HG03066 (cell line): Measurements from ENCODE around the gene FAF2.
"Not testable (repeated sequence)": the region's sequence is repeated elsewhere in the genome, so short reads cannot be mapped to it uniquely, and the experiment has no call there.

Experiments
- ATAC-seq: cut with Tn5 transposase; IDR thresholded peaks from one replicate; pipeline ENCODE4 v1.9.1; 2021; ENCODE audit warnings: low read depth; ENCODE audit not compliant: unreplicated experiment

The FAF2 gene

DNA sequence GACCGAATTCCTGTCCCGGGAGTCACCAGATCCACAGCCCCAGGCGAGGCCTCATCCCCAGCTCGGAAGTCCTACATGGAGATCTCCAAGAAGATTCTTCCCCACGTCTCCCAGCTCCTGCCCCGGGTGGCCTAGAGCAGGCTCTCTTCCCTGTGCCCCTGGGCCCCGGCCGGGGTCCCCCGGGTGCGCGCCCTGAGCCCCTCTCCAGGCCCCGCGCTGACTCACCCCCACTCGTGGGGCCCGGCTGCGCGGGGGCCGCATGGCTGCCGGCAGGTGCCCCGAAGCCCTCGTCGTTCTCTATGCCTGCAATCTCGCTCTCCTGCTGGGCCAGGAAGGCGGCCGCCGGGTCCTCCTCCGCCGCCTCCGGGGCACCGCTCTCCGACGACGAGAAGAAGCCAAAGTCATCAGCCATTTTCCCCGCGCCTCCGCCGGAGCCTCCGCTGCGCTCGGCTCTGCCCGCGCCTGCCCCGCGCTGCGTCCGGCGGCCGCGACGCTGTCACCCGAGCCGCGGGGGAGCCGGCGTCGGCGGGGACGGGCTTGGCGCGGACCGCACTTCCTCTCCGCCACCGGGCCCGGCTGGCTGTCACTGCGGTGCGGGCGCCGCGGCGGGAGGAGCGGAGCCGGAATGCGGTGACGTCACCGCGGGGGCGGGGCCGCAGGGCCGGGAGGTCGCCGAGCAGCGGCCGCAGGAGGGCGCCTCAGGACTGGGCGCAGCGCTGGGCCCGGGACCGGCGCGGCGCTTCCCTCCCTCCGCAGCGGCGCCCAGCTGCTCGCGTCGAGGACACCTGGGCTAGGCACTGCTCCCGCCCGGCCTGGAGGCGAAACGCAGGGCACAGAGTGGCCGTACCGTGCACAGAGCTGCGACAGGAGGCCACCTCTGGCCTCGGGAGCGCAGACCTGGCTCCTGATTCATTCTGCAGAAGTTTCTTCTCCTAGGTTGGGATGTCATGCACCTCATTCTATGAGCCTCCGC, 31.9 kb upstream of the FAF2 start, which contains the start of gene CLTB:
Gene CLTB (minus strand): TSS at position 588 of the 973 bp plus-strand sequence. CDS start 176 bp downstream, at position 412.
- ATAC-seq: peak; percentile 91

DNA sequence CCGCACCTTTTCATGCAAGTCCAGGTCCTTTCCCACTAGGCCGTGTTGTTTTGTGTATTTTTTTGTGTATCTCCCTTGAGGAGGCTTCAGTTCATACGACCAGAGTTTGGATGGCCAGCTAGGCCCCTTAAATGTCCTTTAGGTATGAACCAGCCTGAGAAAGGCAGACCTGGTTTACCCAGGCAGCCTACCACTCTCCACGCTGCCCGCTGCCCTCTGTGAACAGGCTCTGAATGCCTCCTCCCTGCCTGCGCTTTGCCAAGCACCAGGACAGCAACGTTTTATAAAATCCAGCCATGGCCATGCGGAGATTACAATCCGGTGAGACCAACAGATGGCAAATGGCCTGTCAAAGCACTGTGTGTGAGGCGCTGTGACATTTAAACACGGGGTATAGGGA, 31.2 kb upstream of the FAF2 start:
- ATAC-seq: no peak

DNA sequence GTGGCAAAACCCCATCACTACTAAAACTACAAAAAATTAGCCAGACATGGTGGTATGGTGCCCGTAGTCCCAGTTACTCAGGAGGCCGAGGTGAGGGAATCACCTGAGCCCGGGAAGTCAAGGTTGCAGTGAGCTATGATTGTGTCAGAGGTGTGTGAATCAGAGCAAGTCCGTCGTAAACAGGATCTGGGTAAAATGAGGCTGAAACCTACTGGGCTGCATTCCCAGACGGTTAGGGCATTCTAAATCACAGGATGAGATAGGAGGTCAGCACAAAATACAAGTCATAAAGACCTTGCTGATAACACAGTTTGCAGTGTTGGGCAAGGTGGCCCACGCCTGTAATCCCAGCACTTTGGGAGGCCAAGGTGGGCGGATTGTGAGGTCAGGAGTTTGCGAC, 29.9 kb upstream of the FAF2 start:
- no peak for ATAC-seq

DNA sequence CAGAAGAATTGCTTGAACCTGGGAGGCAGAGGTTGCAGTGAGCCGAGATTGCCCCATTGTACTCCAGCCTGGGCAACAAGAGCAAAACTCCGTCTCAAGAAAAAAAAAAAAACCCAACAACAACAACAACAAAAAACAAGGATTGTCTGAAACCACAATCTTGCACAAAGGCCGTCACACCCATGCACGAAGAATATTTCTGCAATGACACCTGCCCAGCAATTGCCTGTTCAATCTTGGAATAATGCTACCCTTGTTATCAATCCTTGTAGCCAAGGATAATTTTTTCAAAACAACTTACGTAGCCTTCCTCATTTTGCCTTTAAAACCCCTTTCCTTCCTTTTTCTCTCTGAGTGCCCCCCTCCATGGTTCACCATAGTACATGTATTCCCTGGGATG, 28.1 kb upstream of the FAF2 start:
- no peak for ATAC-seq

DNA sequence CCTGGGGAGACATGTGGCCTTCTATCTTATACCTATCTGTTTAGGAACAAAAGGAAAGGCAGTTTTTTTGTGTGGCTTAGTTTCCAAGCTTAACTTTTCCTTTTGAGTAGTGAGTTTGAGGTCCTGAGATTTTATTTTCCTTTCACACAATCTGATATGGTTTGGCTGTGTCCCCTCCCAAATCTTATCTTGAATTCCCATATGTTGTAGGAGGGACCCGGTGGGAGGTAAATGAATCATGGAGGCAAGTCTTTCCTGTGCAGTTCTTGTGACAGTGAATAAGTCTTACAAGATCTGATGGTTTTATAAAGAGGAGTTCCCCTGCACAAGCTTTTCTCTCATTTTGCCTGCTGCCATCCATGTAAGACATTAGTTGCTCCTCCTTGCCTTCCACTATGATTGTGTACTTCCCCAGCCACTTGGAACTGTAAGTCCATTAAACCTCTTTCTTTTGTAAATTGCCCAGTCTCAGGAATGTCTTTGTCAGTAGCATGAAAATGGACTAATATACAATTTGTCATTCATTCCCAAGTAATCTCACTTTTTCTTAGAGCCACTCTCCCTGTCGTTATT, 27.1 kb upstream of the FAF2 start:
- no peak for ATAC-seq

DNA sequence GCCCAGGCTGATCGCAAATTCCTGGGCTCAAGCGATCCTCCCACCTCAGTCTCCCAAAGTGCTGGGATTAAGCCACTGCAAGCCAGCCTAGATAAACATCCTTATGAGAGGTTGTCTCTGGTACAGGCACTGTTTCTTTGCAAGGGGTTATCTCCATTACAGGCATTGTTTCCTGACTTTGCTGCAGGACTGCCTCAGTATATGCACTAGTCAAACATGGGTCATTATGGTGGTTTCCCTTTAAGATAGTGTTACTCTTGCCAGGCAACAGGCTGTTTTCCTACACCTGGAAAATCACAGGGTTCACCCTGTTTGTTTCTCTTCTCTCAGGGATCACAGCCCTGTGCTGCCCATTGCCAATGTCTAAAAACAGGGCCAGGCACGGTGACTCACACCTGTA, 24.0 kb upstream of the FAF2 start:
- no peak for ATAC-seq

DNA sequence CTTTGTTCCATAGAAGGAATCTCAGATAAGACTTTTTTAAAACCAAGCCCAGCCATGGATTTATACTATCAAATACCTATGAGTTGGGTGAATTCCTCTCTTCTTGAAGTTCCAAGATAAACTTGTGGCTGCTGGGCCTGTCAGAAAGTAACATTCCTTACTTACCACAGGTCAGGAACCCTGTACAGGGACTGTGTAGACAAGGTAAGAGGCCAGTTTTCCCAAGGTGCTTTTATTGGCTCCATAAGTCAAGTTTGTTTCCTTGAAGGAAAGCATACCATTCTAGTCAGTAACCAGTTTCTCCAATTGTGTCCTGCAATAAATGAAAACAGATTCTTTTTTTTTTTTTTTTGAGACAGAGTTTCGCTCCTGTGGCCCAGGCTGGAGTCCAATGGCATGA, 23.0 kb upstream of the FAF2 start:
- ATAC-seq: no peak

DNA sequence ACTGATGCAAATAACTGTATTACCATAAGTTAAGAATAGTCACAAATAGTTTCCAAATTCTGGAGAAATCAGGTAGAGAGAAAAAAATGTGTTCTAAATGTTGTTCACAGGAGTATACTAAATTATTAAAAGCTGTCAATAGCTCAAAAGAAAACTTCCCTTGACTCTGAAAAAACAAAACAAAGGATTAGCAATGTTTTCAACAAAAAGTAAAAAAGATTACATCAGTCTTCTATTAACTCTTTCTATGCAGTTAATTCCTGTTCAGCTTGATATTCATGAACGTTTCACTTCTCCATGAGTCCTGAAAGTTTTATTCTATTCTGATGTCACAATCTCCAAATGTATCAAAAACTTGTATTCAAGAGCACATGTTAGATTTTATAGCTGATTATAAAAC, 22.4 kb upstream of the FAF2 start:
- ATAC-seq: no peak

DNA sequence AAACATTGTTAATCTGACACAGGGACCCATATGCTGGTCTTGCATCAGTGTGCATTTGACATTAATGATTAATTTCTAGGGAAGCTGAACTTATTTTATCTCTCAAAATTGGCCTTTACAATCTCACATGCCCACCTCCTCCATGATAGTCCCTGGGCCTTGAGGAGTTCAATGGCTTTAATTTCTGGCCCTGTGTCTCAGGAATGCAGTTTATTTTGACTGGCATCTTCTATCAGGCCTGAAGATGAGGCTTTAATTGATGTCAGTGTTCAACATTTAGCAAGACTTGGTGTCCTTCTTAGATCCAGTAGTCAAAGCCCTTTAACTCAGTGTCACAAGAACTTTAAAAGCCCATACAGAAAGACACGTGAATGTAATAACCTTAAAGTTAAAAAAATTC, 21.3 kb upstream of the FAF2 start:
- no peak for ATAC-seq

DNA sequence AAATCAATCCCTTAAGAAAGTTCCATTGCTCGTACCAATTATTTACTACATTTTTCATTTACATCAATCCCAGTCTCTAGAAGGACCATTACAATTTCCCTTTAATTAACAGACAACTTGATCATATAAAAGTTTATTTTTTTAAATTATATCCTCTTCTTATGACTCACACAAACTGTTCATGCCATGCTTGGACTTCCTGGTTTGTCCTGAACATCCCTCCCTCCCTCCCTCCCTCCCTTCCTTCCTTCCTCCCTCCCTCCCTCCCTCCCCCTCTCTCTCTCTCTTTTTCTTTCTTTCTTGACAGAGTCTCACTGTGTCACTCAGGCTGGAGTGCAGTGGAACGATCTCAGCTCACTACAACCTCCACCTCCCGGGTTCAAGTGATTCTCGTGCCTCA, 20.2 kb upstream of the FAF2 start:
- ATAC-seq: no peak

DNA sequence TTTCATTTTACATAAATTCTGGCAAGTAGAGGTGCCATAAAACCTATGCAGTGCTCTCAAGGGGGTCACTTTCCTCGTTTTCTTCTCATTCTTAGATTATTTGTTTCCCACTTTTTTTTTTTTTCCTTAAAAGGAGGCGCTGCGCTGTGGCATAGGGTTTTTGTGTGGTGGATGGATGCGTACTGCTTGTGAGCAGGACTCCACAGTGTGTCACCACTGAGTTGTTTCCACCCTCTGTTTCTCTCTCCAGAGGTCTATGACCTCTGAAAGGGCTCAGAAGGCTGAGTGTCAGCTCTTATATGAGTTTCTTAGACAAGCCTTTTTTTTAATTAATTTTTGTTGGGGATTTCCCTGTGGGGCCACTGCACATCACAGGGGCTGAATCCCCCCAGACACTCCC, 18.2 kb upstream of the FAF2 start:
- ATAC-seq: no peak

DNA sequence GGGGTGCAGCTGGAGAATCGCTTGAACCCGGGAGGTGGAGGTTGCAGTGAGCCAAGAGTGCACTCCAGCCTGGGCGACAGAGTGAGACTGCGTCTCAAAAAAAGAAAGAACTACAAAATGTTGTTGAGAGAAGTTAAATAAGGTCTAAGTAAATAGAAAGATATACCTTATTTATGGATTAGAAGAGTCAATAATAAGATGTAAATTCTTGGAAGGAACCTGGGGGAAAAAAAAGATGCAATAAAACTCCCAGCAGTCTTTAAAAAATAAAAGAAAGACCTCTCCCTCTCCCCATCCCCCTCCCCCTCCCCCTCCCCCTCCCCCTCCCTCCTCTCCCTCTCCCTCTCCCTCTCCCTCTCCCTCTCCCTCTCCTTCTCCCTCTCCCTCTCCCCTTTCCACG, 15.5 kb upstream of the FAF2 start:
- ATAC-seq: no peak

DNA sequence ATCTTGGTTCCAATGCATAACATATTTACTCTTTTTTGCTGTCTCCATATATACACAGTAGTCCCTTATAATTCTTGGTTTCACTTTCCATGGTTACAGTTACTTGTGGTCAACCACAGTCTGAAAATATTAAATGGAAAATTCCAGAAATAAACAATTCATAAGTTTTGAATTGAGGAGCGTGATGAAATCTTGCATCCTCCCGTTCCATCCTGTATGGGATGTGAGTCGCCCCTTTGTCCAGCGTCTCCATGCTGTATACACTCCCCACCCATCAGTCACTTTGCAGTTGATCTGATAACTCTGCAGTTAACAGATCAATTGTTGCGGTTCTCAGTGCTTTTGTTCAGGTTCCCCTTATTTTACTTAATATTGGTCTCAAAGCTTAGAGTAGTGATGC, 11.5 kb upstream of the FAF2 start:
- no peak for ATAC-seq

DNA sequence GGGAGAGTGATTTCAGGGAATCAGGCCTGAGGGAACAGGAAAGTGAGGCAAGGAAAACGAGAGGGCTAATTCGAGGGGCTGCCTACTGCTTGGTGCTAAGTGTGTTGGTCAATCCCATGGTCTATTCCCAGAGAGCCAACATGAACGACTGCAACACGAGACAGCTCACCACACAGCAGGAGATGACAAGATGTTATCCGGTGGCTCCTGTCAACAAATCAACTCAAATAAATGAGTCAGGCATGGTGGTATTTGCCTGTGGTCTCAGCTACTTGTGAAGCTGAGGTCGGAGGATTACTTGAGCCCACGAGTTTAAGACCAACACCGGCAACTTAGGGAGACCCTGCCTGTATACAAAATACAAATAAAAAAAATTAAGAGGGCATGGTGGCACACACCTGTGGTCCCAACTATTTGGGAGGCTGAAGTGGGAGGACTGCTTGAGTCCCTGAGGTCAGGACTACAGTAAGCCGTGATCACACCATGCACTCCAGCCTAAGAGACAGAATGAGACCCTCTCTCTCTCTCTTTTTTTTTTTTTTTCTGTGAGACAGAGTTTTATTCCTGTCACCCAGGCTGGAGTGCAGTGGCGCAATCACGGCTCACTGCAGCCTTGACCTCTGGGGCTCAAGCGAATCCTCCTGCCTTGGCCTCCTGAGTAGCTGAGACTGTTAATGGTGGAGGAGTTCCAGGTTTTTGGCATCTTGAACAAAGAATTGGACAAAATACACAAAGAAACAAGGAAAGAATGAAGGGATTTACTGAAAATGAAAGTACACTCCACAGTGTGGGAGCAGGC, 9.0 kb upstream of the FAF2 start:
- ATAC-seq: no peak

DNA sequence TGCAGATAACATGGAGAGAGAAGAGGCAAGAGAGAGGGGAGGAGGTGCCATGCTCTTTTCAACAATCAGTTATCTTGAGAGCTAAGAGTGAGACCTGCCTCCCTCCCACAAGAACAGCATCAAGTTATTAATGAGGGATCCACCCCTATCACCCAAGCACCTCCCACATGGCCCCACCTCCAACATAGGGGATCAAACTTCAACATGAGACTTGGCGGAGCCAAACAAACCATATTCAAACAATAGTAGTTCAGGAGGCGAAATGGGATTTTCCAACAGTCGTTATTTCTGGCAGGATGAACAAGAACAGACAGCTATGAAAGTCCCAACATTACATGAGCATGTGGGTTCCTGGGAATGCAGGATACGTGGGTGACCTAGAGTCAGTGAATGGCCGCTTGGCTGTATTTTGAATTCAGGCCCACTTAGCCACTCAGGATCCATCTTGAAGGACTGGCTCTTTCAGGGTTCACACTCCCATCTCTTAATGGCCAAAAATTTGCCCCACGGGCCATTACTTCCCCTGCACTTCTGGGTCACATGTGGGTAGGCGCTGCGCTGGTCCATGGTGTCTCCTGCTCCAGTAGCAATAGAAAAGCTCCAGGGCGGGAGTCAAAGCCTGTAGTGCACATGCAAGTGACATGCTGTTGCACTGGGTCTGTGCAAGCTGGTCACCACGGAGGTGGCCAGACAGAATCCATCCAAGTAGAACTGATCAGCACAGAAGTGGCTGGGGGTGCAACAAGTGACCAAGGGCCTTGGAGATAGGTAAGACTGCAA, 7.1 kb upstream of the FAF2 start:
- ATAC-seq: no peak

DNA sequence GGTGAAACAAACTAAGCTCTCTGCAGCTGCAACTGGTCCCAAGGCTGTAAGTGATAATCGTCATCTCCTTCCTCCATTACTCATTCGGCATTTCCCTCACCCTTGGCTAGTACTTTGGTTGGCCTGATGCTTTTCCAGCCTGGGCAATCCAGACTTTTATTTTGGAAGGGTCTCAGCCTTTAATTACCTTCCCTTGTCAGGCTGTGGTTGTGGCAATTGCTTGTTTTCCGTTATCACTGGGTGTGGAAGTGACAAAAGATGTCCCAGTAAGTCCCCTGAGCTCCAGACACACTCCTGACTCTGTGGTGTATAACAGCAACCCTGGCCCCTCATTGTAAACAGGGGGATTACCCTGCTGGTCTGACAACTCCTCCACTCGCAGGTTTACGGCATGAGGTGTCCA, 6.3 kb upstream of the FAF2 start:
- ATAC-seq: no peak

DNA sequence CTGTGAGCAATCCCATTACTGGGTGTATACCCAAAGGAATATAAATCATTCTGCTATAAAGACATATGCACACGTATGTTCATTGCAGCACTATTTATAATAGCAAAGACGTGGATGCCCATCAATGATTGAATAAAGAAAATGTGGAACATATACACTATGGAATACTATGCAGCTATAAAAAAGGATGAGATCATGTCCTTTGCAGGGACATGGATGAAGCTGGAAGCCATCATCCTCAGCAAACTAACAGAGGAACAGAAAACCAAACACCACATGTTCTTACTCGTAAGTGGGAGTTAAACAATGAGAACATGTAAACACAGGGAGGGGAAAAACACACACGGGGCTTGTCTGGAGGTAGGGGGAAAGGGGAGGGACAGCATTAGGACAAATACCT, 5.3 kb upstream of the FAF2 start:
- not testable (repeated sequence) for ATAC-seq

DNA sequence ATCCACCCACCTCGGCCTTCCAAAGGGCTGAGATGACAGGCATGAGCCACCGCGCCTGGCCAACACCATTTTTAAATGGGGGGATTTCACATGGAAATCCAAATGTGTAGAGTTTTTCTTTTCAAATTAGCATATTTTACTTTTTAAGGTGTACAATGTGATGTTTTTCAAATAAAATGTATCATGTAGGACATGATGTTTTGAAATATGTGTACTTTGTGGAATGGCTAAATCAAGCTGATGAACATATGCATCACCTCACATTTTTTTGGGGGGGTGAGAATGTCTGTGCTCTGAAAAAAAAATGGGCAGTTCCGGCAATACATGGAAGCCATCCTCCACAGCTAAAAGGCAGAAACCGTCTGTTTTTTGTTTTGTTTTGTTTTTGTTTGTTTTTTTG, 3.4 kb upstream of the FAF2 start:
- ATAC-seq: no peak

DNA sequence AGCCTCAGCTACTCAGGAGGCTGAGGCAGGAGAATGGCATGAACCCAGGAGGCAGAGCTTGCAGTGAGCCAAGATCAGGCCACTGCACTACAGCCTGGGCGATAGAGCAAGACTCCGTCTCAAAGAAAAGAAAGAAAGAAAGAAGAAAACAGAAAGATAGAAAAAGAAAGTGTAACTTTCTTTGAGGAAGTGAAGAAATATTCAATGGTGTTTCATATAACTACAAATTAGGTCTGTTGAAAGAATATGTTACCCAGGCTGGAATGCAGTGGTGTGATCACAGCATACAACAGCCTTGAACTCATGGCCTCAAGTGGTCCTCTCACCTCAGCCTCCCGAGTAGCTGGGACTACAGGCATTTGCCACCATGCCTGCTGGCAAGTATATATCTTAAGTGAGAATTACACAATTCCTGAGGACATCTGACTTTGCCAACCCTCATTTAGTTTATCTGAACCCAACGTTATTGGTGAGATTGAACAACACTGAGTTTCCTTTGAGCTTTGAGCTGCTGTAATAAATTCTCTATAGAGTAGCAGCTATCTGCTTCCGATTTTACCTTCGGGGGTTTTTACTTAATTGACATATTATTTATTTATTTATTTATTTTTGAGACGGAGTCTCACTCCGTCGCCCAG, 2.0 kb upstream of the FAF2 start:
- no peak for ATAC-seq
